OCI-LY1 (cell line): ENCODE results near the gene STRN4.
"Not testable (repeated sequence)": the region's sequence is repeated elsewhere in the genome, so short reads cannot be mapped to it uniquely, and the experiment has no call there.

Experiments used
- H2AFZ ChIP-seq: fragments of 200-600 bp; sonication (generic), shearing (Covaris generic); 2 replicates; pipeline ENCODE4 v1.6.0; 2014; ENCODE audit warnings: antibody characterized with exemption, mild to moderate bottlenecking, low read length
- H3F3A ChIP-seq: fragments of 200-600 bp; sonication (generic), shearing (Covaris generic); 2 replicates; pipeline ENCODE4 v1.6.0; 2014; ENCODE audit warnings: mild to moderate bottlenecking, antibody characterized with exemption, low read length, moderate library complexity; ENCODE audit not compliant: insufficient read depth
- H3K27ac ChIP-seq: fragments of 200-600 bp; sonication (generic); 2 replicates; pipeline ENCODE4 v1.5.1; 2014; ENCODE audit warnings: low read length, mixed run types, mild to moderate bottlenecking, low read depth; ENCODE audit not compliant: poor library complexity, severe bottlenecking
- H3K27me3 ChIP-seq: fragments of 200-600 bp; sonication (generic); 2 replicates; pipeline ENCODE4 v1.6.0; 2014; ENCODE audit warnings: antibody characterized with exemption, mild to moderate bottlenecking, low read length, moderate library complexity; ENCODE audit not compliant: insufficient read depth
- H3K36me3 ChIP-seq: fragments of 200-600 bp; sonication (generic); 2 replicates; pipeline ENCODE4 v1.6.1; 2014; ENCODE audit warnings: mild to moderate bottlenecking, antibody characterized with exemption, low read length, moderate library complexity, mixed read lengths; ENCODE audit not compliant: insufficient read depth
- H3K4me1 ChIP-seq: fragments of 200-600 bp; sonication (generic); 2 replicates; pipeline ENCODE4 v1.5.1; 2014; ENCODE audit warnings: mild to moderate bottlenecking, low read length, moderate library complexity; ENCODE audit not compliant: insufficient read depth, severe bottlenecking
- H3K4me2 ChIP-seq: fragments of 200-600 bp; sonication (generic), shearing (Covaris generic); 2 replicates; pipeline ENCODE4 v1.6.1; 2014; ENCODE audit warnings: low read length
- H3K4me3 ChIP-seq: fragments of 200-600 bp; sonication (generic); 2 replicates; pipeline ENCODE4 v1.5.1; 2014; ENCODE audit warnings: low read length, low read depth, mild to moderate bottlenecking, mixed read lengths; ENCODE audit not compliant: poor library complexity, severe bottlenecking
- H3K79me2 ChIP-seq: fragments of 200-600 bp; shearing (Covaris generic); 2 replicates; pipeline ENCODE4 v1.6.1; 2016; ENCODE audit warnings: mixed run types, low read length, mixed read lengths; ENCODE audit not compliant: insufficient read depth
- H3K9ac ChIP-seq: fragments of 200-600 bp; sonication (generic), shearing (Covaris generic); 2 replicates; pipeline ENCODE4 v1.6.1; 2014; ENCODE audit warnings: mild to moderate bottlenecking, low read length, mixed read lengths
- H3K9me2 ChIP-seq: fragments of 200-600 bp; sonication (generic), shearing (Covaris generic); 2 replicates; pipeline ENCODE4 v1.6.1; 2014; ENCODE audit warnings: low read depth, mild to moderate bottlenecking, low read length, mixed read lengths
- H3K9me3 ChIP-seq: fragments of 200-600 bp; shearing (Covaris generic); 2 replicates; pipeline ENCODE4 v1.6.1; 2014; ENCODE audit warnings: low read length, mixed read lengths
- H4K20me1 ChIP-seq: fragments of 200-600 bp; sonication (generic), shearing (Covaris generic); 2 replicates; pipeline ENCODE4 v1.6.0; 2016; ENCODE audit warnings: mild to moderate bottlenecking, low read length; ENCODE audit not compliant: insufficient read depth
- CTCF ChIP-seq: fragments of 200-600 bp; sonication (generic), shearing (Covaris generic); IDR thresholded peaks from 2 replicates; pipeline ENCODE4 v1.5.1; 2017; ENCODE audit warnings: mild to moderate bottlenecking, antibody characterized with exemption, low read length, moderate library complexity, mixed read lengths
- EZH2 ChIP-seq: fragments of 200-600 bp; sonication (generic), shearing (Covaris generic); IDR thresholded peaks from 2 replicates; pipeline ENCODE4 v1.8.0; 2017; ENCODE audit warnings: borderline replicate concordance, mixed run types, mild to moderate bottlenecking, antibody characterized with exemption, low read length, moderate library complexity, mixed read lengths

Gene STRN4

GRCh38 chr19:46713781-46714443 is 32.3 kb downstream of the STRN4 start:
- H3K4me1 ChIP-seq = peaks cover 38% of the 10 kb centered on the region
- H3K9ac ChIP-seq = peak overlapping the region; percentile 87
- peaks cover 20% of the 10 kb centered on the region for H3K36me3 ChIP-seq
- no peak overlapping the region for H2AFZ ChIP-seq
- no peaks in the 10 kb centered on the region for H3K27me3 ChIP-seq
- 0 out of 2 replicates have a peak, but pooled peaks cover 5% of the 10 kb centered on the region for H3F3A ChIP-seq
- H3K4me2 ChIP-seq = peak overlapping the region; percentile 97
- H3K27ac ChIP-seq = peak overlapping the region; percentile 86
- H3K9me3 ChIP-seq = no peaks in the 10 kb centered on the region
- TF ChIP-seq EZH2 = no peak
- TF ChIP-seq CTCF = no peak
- H3K79me2 ChIP-seq = no peaks in the 10 kb centered on the region
- H4K20me1 ChIP-seq = no peaks in the 10 kb centered on the region
- no peaks in the 10 kb centered on the region for H3K9me2 ChIP-seq
- peak overlapping the region; percentile 89 for H3K4me3 ChIP-seq

DNA sequence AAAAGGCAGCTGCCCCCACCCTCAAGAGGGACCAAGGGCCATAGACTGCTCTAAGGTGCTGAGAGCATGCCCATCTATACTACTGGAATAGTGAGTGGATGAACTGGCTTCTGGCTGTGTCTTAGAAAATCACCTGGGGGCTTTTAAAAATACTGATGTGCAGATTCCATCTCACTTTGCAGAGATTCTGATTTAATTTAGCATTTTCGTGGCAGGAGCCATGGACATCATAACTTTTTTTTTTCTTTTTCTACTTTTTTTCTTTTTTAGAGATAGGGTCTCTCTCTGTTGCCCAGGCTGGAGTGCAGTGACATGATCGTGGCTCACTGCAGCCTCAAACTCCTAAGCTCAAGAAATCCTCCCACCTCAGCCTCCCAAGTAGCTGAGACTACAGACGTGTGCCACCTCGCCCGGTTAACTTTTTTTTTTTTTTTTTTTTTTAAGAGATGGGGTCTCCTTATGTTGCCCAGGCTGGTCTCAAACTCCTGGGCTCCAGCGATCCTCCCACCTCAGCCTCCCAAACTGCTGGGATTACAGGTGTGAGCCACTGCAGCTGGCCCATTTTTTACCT is 33.4 kb downstream of the STRN4 start:
- not testable (repeated sequence) for H3K9ac ChIP-seq, H3K4me2 ChIP-seq, H3K9me3 ChIP-seq, H3K27me3 ChIP-seq, H3K4me3 ChIP-seq, H3F3A ChIP-seq, H3K79me2 ChIP-seq, H3K9me2 ChIP-seq, H2AFZ ChIP-seq, H4K20me1 ChIP-seq
- peaks cover 29% of the 10 kb centered on the region for H3K36me3 ChIP-seq
- H3K4me1 ChIP-seq = peaks cover 27% of the 10 kb centered on the region
- H3K27ac ChIP-seq = peak overlapping the region; percentile 86

GRCh38 chr19:46710687-46711086 is 35.6 kb downstream of the STRN4 start:
- peaks cover 42% of the 10 kb centered on the region for H3K36me3 ChIP-seq
- no peaks in the 10 kb centered on the region for H3K27me3 ChIP-seq
- peaks cover 17% of the 10 kb centered on the region for H3K4me1 ChIP-seq
- H2AFZ ChIP-seq = no peak overlapping the region
- H3K4me2 ChIP-seq = no peak overlapping the region
- H3K4me3 ChIP-seq = no peak overlapping the region
- H3K9me3 ChIP-seq = no peaks in the 10 kb centered on the region
- no peaks in the 10 kb centered on the region for H3F3A ChIP-seq
- H3K79me2 ChIP-seq = no peaks in the 10 kb centered on the region
- no peaks in the 10 kb centered on the region for H3K9me2 ChIP-seq
- H4K20me1 ChIP-seq = no peaks in the 10 kb centered on the region
- no peak overlapping the region for H3K9ac ChIP-seq
- TF ChIP-seq CTCF (no peak), EZH2 (no peak)
- no peak overlapping the region for H3K27ac ChIP-seq
